HepG2 (cell line): ENCODE measurements around the gene CEP104. TPM values are rescaled to one million over a fixed set of nuclear protein-coding genes. Genes with fewer than 3 reads are reported as not detected.

Experiments used
- ATAC-seq: fragments of 200-7000 bp; cut with Tn5 transposase; 3 replicates; pipeline ENCODE4 v1.9.1; 2020; ENCODE audit warnings: mild to moderate bottlenecking, moderate library complexity
- BruUV-seq: library from RNA; stranded (reverse); fragments of 400-500 nt; replicated peaks from 2 replicates; lab custom pipeline; 2021; lab: Mats Ljungman, UMichigan
- CTCF ChIA-PET: fragments of 300-600 bp; formaldehyde crosslinking; extraction: SDS; loops from one replicate; lab custom pipeline; 2021; ENCODE audit warnings: low total read pairs, inconsistent platforms, low intra/inter-chr PET ratio; lab: Yijun Ruan, JAX
- POLR2A ChIA-PET: fragments of 350-600 bp; sonication (Branson Sonifier 250); formaldehyde crosslinking; loops from one replicate; lab custom pipeline; 2020; ENCODE audit warnings: antibody characterized with exemption, inconsistent platforms; lab: Yijun Ruan, JAX
- DNase-seq: peaks from one replicate; pipeline ENCODE4 v3.0.0-alpha.2; 2015; ENCODE audit warnings: low spot score
- FAIRE-seq: peaks from 3 replicates; lab custom pipeline; 2011; peaks lifted over from hg19 to GRCh38; lab: Jason Lieb, UNC
- H2AFZ ChIP-seq: one replicate; pipeline ENCODE4 v1.6.1; 2011; ENCODE audit warnings: low read length, inconsistent platforms
- H3K27ac ChIP-seq: fragments of 300-600 bp; 3 replicates; pipeline ENCODE4 v1.8.0; 2011; ENCODE audit warnings: mixed run types, mild to moderate bottlenecking, mixed read lengths, low read length, inconsistent platforms; ENCODE audit not compliant: insufficient read depth; ENCODE audit errors: extremely low read length
- H3K27me3 ChIP-seq, 2 experiments: fragments of 200-600 bp in 1 of 2; 2 replicates in 1 of 2; 3 replicates in 1 of 2; pipeline versions ENCODE4 v1.6.0 to v1.8.0; 2011; ENCODE audit warnings: low read length in 2 of 2, mild to moderate bottlenecking in 2 of 2, moderate library complexity in 2 of 2, inconsistent platforms in 1 of 2; ENCODE audit not compliant: insufficient read depth in 2 of 2, control insufficient read depth in 1 of 2
- H3K36me3 ChIP-seq, 2 experiments: fragments of 200-600 bp in 1 of 2; replicated peaks in 1 of 2; 2 replicates in 1 of 2; 3 replicates in 1 of 2; pipeline versions ENCODE4 v1.5.1 to v1.8.0; 2011; ENCODE audit warnings: low read length in 2 of 2, inconsistent platforms in 1 of 2; ENCODE audit not compliant: insufficient read depth in 2 of 2, control insufficient read depth in 1 of 2
- H3K4me1 ChIP-seq: 2 replicates; pipeline ENCODE4 v1.5.1; 2012; ENCODE audit warnings: low read length, inconsistent platforms; ENCODE audit not compliant: insufficient read depth
- H3K4me2 ChIP-seq: 2 replicates; pipeline ENCODE4 v1.6.0; 2011; ENCODE audit warnings: low read depth, low read length, inconsistent platforms
- H3K4me3 ChIP-seq, 3 experiments: fragments of 200-600 bp in 1 of 3; sonication (generic), shearing (Covaris generic) in 1 of 3; replicated peaks in 1 of 3; 2 replicates each; pipeline ENCODE4 v1.5.1; 2011 to 2016; ENCODE audit warnings: low read length in 3 of 3, inconsistent platforms in 2 of 3, low read depth in 2 of 3, mild to moderate bottlenecking in 2 of 3, control low read depth in 1 of 3, mixed read lengths in 1 of 3; ENCODE audit not compliant: insufficient read depth in 1 of 3
- H3K79me2 ChIP-seq: one replicate; pipeline ENCODE4 v1.6.1; 2011; ENCODE audit warnings: low read length, inconsistent platforms; ENCODE audit not compliant: insufficient read depth
- H3K9ac ChIP-seq: 2 replicates; pipeline ENCODE4 v1.6.0; 2011; ENCODE audit warnings: mild to moderate bottlenecking, low read depth, low read length, inconsistent platforms; ENCODE audit not compliant: insufficient read depth
- H3K9me3 ChIP-seq: 2 replicates; pipeline ENCODE4 v1.5.1; 2012; ENCODE audit warnings: mild to moderate bottlenecking, low read length
- H4K20me1 ChIP-seq: 2 replicates; pipeline ENCODE4 v1.6.0; 2011; ENCODE audit warnings: inconsistent platforms, mild to moderate bottlenecking, low read length, moderate library complexity; ENCODE audit not compliant: insufficient read depth
- CENPT ChIP-seq: sonication (generic); formaldehyde crosslinking; IDR thresholded peaks from 2 replicates; pipeline ENCODE4 v1.8.0; 2022; ENCODE audit warnings: low read depth, mild to moderate bottlenecking, moderate library complexity, missing genetic modification reagents
- EEA1 ChIP-seq: sonication (generic); formaldehyde crosslinking; IDR thresholded peaks from 2 replicates; pipeline ENCODE4 v1.5.1; 2020; ENCODE audit warnings: mild to moderate bottlenecking, missing genetic modification reagents, borderline replicate concordance
- EZH2 ChIP-seq: conservative IDR thresholded peaks from 2 replicates; pipeline ENCODE4 v1.6.1; 2012; ENCODE audit warnings: mild to moderate bottlenecking, low read depth, low read length, moderate library complexity
- KAT7 ChIP-seq: IDR thresholded peaks from 2 replicates; pipeline ENCODE4 v1.6.1; 2018; ENCODE audit warnings: borderline replicate concordance, missing compliant biosample characterization
- MIER2 ChIP-seq: IDR thresholded peaks from 2 replicates; pipeline ENCODE4 v1.6.1; 2016; ENCODE audit warnings: missing biosample characterization, missing genetic modification reagents
- RAD51 ChIP-seq: fragments of 450-650 bp; IDR thresholded peaks from 2 replicates; pipeline ENCODE4 v1.6.1; 2016; ENCODE audit warnings: borderline replicate concordance
- SAFB2 ChIP-seq: sonication (generic); formaldehyde crosslinking; IDR thresholded peaks from 2 replicates; pipeline ENCODE4 v1.5.1; 2020; ENCODE audit warnings: missing genetic modification reagents, low read depth, mild to moderate bottlenecking, borderline replicate concordance
- SATB2 ChIP-seq: sonication (generic); formaldehyde crosslinking; IDR thresholded peaks from 2 replicates; pipeline ENCODE4 v1.5.0; 2020; ENCODE audit warnings: missing genetic modification reagents
- ZNF331 ChIP-seq: sonication (generic); formaldehyde crosslinking; IDR thresholded peaks from 2 replicates; pipeline ENCODE4 v1.4.0; 2020; ENCODE audit warnings: missing genetic modification reagents
- ZNF484 ChIP-seq: sonication (generic); formaldehyde crosslinking; IDR thresholded peaks from 2 replicates; pipeline ENCODE4 v1.5.1; 2020; ENCODE audit warnings: mild to moderate bottlenecking, low read depth, missing genetic modification reagents, borderline replicate concordance
- ZNF761 ChIP-seq: sonication (generic); formaldehyde crosslinking; conservative IDR thresholded peaks from 2 replicates; pipeline ENCODE4 v1.4.0; 2020; ENCODE audit warnings: mild to moderate bottlenecking, missing genetic modification reagents
- ZZZ3 ChIP-seq: sonication (generic); formaldehyde crosslinking; IDR thresholded peaks from 2 replicates; pipeline ENCODE4 v1.4.0; 2020; ENCODE audit warnings: missing genetic modification reagents, mild to moderate bottlenecking, borderline replicate concordance
- WGBS: methylation state at CpG from one replicate; pipeline ENCODE4 v1.1.6; 2017; ENCODE audit warnings: low lambda C conversion rate; 5-methylcytosine and 5-hydroxymethylcytosine counted together
- in situ Hi-C: cut with HindIII; loops from 2 replicates; pipeline ENCODE4 v1.10.0; 2017; ENCODE audit warnings: low pct_unique_long_range_greater_than_20kb; ENCODE audit not compliant: extremely low pct_ligation_motif_present
- intact Hi-C: fragments of 100-400 bp; cut with micrococcal nuclease; formaldehyde crosslinking; loops from one replicate; pipeline ENCODE4 v1.10.0; 2022; ENCODE audit not compliant: unreplicated experiment
- polyA plus RNA-seq, 8 experiments: library from polyadenylated mRNA; depleted of rRNA in 3 of 8; stranded (reverse) in 7 of 8; unstranded in 1 of 8; fragments of >200 nt; fragmentation: Illumina TruSeq in 4 of 8; extraction: Trizol in 4 of 8; gene quantifications; 2 replicates each; pipeline versions ENCODE4 v1.2.1 to v1.2.3, GENCODE V29; 2011 to 2016; ENCODE audit warnings: low read depth in 4 of 8, missing spikeins in 1 of 8, mixed read lengths in 1 of 8; ENCODE audit not compliant: insufficient read depth in 1 of 8
- total RNA-seq, 5 experiments: library from RNA; depleted of rRNA; stranded (reverse); fragments of >200 nt; fragmentation: Illumina TruSeq; extraction: Trizol; gene quantifications; 2 replicates each; pipeline ENCODE4 v1.2.3, GENCODE V29; 2016; ENCODE audit warnings: low read depth in 1 of 5
- TF ChIP-seq, protein P1 (sequence below): sonication (generic); formaldehyde crosslinking; IDR thresholded peaks from 2 replicates; pipeline ENCODE4 v1.5.1; 2020; ENCODE audit warnings: mild to moderate bottlenecking, missing genetic modification reagents, borderline replicate concordance
- TF ChIP-seq, protein P2 (sequence below): sonication (generic); formaldehyde crosslinking; IDR thresholded peaks from 2 replicates; pipeline ENCODE4 v1.4.0; 2020; ENCODE audit warnings: low read depth, mild to moderate bottlenecking, missing genetic modification reagents
- TF ChIP-seq, protein P3 (sequence below): sonication (generic); formaldehyde crosslinking; conservative IDR thresholded peaks from 2 replicates; pipeline ENCODE4 v1.8.0; 2022; ENCODE audit warnings: low read depth, missing genetic modification reagents

The CEP104 gene
- total and polyA plus RNA-seq, 2 of the 13 experiments (the other 11 are each of a cell fraction or from before 2014, with no cell fraction given): 20.4 to 30.1 TPM

DNA sequence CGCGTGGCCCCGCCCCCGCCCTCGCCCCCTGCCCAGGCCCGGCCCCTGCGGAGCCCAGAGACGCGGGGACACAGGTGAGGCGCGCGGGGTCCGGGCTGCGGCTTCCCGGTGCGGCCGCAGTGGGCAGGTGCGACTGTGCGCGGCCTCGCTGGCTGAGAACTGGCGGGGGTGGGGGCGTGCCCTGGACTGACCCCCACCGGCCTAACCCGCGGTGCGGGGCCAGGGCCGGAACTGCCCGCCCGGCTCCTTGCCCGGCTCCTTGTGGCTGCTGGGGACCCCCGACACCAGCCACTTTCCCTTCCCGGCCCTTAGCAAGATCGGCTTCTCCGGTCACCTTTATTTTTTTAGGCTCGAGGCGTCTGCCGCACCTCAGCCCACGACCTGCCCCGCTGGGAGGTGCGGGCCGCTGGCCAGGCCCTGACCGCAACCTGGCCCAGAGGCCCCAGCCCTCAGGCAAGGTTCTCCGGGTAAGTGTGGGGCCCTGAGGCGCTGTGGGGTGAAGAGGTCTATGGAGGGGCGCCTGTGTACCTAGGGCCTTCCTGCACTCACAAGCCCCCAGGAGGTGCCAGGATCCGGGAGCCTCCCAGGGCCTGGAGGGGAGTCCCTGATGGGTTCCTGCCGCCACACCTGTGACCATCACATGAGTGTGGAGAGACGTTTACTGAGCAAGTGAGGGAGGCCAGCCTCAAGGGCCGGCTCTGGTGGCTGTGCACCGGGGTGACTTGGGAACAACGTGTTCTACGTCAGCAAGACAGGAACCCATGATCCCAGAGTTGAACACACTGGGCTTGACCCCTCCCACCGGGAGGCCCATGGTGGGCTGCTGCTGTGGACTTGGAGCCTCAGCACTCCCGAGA is 84.1 kb downstream of the CEP104 start, which contains the start of gene SMIM1:
TSS of gene SMIM1 (plus strand) at position 35 of the 857 bp plus-strand sequence. CDS start 2,625 bp downstream, outside the sequence.
- Histone ChIP-seq H3K27me3 (no peaks in the 10 kb centered on the region), H3K4me3 (peak within 1 kb of the TSS; percentile 89 to 90 (median 90)), H3K4me1 (peaks cover 64% of the 10 kb centered on the region), H3K79me2 (peaks cover 18% of the 10 kb centered on the region), H3K27ac (peak within 1 kb of the TSS; percentile 86), H4K20me1 (no peaks in the 10 kb centered on the region), H3K36me3 (no peaks in the 10 kb centered on the region), H3K9me3 (no peaks in the 10 kb centered on the region), H2AFZ (no peak within 1 kb of the TSS), H3K4me2 (peak within 1 kb of the TSS; percentile 93), H3K9ac (peak within 1 kb of the TSS; percentile 81)
- peak; percentile 36 for FAIRE-seq
- TSS peak; percentile 45 for BruUV-seq
- ATAC-seq: peak; percentile 0
- DNase-seq: peak; percentile 52
- 0% methylated on average over 12 of the region's 55 CpGs for WGBS
- ChIA-PET CTCF (no interaction called here), POLR2A (interaction anchor here (1.1 to 1.8 kb wide), 2 partner anchors 12 to 15 kb away, joined by 5 to 10 read pairs; no protein-coding TSS in a partner anchor)
- intact Hi-C loops: loop anchor here (10.0 kb wide), 1 partner anchor 132 kb away; the partner anchor contains the start of gene C1orf174
- in situ Hi-C loops: no loop called here
- no peak for TF ChIP-seq CENPT (CRISPR knock-in tag)
- TF ChIP-seq EZH2: no peak
- no peak for TF ChIP-seq MIER2
- TF ChIP-seq, protein P1, sequence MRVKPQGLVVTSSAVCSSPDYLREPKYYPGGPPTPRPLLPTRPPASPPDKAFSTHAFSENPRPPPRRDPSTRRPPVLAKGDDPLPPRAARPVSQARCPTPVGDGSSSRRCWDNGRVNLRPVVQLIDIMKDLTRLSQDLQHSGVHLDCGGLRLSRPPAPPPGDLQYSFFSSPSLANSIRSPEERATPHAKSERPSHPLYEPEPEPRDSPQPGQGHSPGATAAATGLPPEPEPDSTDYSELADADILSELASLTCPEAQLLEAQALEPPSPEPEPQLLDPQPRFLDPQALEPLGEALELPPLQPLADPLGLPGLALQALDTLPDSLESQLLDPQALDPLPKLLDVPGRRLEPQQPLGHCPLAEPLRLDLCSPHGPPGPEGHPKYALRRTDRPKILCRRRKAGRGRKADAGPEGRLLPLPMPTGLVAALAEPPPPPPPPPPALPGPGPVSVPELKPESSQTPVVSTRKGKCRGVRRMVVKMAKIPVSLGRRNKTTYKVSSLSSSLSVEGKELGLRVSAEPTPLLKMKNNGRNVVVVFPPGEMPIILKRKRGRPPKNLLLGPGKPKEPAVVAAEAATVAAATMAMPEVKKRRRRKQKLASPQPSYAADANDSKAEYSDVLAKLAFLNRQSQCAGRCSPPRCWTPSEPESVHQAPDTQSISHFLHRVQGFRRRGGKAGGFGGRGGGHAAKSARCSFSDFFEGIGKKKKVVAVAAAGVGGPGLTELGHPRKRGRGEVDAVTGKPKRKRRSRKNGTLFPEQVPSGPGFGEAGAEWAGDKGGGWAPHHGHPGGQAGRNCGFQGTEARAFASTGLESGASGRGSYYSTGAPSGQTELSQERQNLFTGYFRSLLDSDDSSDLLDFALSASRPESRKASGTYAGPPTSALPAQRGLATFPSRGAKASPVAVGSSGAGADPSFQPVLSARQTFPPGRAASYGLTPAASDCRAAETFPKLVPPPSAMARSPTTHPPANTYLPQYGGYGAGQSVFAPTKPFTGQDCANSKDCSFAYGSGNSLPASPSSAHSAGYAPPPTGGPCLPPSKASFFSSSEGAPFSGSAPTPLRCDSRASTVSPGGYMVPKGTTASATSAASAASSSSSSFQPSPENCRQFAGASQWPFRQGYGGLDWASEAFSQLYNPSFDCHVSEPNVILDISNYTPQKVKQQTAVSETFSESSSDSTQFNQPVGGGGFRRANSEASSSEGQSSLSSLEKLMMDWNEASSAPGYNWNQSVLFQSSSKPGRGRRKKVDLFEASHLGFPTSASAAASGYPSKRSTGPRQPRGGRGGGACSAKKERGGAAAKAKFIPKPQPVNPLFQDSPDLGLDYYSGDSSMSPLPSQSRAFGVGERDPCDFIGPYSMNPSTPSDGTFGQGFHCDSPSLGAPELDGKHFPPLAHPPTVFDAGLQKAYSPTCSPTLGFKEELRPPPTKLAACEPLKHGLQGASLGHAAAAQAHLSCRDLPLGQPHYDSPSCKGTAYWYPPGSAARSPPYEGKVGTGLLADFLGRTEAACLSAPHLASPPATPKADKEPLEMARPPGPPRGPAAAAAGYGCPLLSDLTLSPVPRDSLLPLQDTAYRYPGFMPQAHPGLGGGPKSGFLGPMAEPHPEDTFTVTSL (CRISPR knock-in tag): no peak
- TF ChIP-seq ZZZ3 (CRISPR knock-in tag): no peak
- TF ChIP-seq, protein P2, sequence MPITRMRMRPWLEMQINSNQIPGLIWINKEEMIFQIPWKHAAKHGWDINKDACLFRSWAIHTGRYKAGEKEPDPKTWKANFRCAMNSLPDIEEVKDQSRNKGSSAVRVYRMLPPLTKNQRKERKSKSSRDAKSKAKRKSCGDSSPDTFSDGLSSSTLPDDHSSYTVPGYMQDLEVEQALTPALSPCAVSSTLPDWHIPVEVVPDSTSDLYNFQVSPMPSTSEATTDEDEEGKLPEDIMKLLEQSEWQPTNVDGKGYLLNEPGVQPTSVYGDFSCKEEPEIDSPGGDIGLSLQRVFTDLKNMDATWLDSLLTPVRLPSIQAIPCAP: no peak
- no peak; the same call in 1 of the 2 replicates for TF ChIP-seq ZNF484
- TF ChIP-seq RAD51: no peak
- TF ChIP-seq ZNF331 (CRISPR knock-in tag): no peak; the same call in 1 of the 2 replicates
- no peak for TF ChIP-seq SAFB2
- no peak for TF ChIP-seq SATB2 (CRISPR knock-in tag)
- TF ChIP-seq ZNF761 (CRISPR knock-in tag): 0 out of 2 replicates have a peak, but pooled peaks have one; percentile 55
- TF ChIP-seq, protein P3, sequence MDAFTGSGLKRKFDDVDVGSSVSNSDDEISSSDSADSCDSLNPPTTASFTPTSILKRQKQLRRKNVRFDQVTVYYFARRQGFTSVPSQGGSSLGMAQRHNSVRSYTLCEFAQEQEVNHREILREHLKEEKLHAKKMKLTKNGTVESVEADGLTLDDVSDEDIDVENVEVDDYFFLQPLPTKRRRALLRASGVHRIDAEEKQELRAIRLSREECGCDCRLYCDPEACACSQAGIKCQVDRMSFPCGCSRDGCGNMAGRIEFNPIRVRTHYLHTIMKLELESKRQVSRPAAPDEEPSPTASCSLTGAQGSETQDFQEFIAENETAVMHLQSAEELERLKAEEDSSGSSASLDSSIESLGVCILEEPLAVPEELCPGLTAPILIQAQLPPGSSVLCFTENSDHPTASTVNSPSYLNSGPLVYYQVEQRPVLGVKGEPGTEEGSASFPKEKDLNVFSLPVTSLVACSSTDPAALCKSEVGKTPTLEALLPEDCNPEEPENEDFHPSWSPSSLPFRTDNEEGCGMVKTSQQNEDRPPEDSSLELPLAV (CRISPR knock-in tag): no peak
- no peak for TF ChIP-seq KAT7
- TF ChIP-seq EEA1 (CRISPR knock-in tag): no peak
